Activated B cell treated with CpG ODN at 0.5 μM for 24 hours (primary cell): ENCODE measurements around the gene TRIM29. TPM values are rescaled to one million over a fixed set of nuclear protein-coding genes. Genes with fewer than 3 reads are reported as not detected.

Experiments used
- ATAC-seq: fragments of 200-7000 bp; cut with Tn5 transposase; one replicate; pipeline ENCODE4 v1.10.0; 2021; ENCODE audit warnings: low read depth, mild to moderate bottlenecking, moderate library complexity
- CTCF ChIA-PET: fragments of 350-600 bp; sonication (Branson Sonifier 250); formaldehyde crosslinking; loops from one replicate; lab custom pipeline; 2021; ENCODE audit warnings: antibody characterized with exemption; lab: Charles Lee
- POLR2A ChIA-PET: fragments of 350-600 bp; sonication (Branson Sonifier 250); formaldehyde crosslinking; loops from one replicate; lab custom pipeline; 2021; ENCODE audit warnings: antibody characterized with exemption; lab: Charles Lee
- DNase-seq: peaks from one replicate; pipeline ENCODE4 v3.0.0; 2022
- H3K27ac Mint-ChIP-seq: one replicate; pipeline ENCODE4 v1.8.0; 2020; ENCODE audit warnings: mixed read lengths
- H3K27me3 Mint-ChIP-seq: one replicate; pipeline ENCODE4 v1.8.0; 2021; ENCODE audit warnings: mixed read lengths
- H3K36me3 Mint-ChIP-seq: one replicate; pipeline ENCODE4 v1.8.0; 2021; ENCODE audit warnings: low read depth, mixed read lengths
- H3K4me1 Mint-ChIP-seq: one replicate; pipeline ENCODE4 v1.8.0; 2021; ENCODE audit warnings: mixed read lengths
- H3K4me3 Mint-ChIP-seq: one replicate; pipeline ENCODE4 v1.8.0; 2020; ENCODE audit warnings: mild to moderate bottlenecking, mixed read lengths
- H3K9me3 Mint-ChIP-seq: one replicate; pipeline ENCODE4 v1.8.0; 2020; ENCODE audit warnings: mixed read lengths
- intact Hi-C: fragments of 100-400 bp; cut with micrococcal nuclease; formaldehyde crosslinking; loops from one replicate; pipeline ENCODE4 v1.15.1; 2024
- total RNA-seq: library from RNA; stranded (reverse); gene quantifications from 2 replicates; pipeline ENCODE4 v1.2.3, GENCODE V29; 2022
- TF ChIP-seq, protein P1 (sequence below): fragments of 200-600 bp; IDR thresholded peaks from one replicate; pipeline ENCODE4 v1.8.0; 2022; ENCODE audit warnings: antibody characterized with exemption, mild to moderate bottlenecking

TRIM29 gene
- total RNA-seq, 1 donor from 2014 or later: not detected

DNA sequence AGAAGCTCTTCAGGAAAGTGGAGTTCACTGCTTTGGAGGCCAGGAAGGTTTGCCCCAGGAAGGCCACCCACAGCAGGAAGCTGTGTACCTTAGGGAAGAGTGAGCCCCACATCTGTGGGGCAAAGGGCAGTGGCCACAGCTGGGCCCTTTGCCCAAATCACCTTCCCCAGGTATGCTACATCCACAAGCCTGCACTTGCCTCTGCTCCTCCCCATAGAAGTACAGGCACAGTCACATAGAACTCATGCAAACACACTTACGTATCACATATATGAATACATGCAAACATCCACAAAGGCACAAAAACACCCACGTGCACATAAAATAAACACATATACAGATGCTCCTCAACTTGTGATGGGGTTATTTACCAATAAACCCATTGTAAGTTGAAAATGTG, 2.1 kb downstream of the TRIM29 start:
- H3K36me3 Mint-ChIP-seq: no peaks in the 10 kb centered on the region
- no peaks in the 10 kb centered on the region for H3K4me1 Mint-ChIP-seq
- CTCF ChIA-PET: no interaction called here
- TF ChIP-seq, protein P1, sequence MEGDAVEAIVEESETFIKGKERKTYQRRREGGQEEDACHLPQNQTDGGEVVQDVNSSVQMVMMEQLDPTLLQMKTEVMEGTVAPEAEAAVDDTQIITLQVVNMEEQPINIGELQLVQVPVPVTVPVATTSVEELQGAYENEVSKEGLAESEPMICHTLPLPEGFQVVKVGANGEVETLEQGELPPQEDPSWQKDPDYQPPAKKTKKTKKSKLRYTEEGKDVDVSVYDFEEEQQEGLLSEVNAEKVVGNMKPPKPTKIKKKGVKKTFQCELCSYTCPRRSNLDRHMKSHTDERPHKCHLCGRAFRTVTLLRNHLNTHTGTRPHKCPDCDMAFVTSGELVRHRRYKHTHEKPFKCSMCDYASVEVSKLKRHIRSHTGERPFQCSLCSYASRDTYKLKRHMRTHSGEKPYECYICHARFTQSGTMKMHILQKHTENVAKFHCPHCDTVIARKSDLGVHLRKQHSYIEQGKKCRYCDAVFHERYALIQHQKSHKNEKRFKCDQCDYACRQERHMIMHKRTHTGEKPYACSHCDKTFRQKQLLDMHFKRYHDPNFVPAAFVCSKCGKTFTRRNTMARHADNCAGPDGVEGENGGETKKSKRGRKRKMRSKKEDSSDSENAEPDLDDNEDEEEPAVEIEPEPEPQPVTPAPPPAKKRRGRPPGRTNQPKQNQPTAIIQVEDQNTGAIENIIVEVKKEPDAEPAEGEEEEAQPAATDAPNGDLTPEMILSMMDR: no peak
- H3K27me3 Mint-ChIP-seq: peaks cover 13% of the 10 kb centered on the region
- H3K9me3 Mint-ChIP-seq: no peaks in the 10 kb centered on the region
- intact Hi-C loops: no loop called here
- DNase-seq: no peak
- H3K27ac Mint-ChIP-seq: no peak overlapping the region
- POLR2A ChIA-PET: no interaction called here
- H3K4me3 Mint-ChIP-seq: no peak overlapping the region
- ATAC-seq: no peak

DNA sequence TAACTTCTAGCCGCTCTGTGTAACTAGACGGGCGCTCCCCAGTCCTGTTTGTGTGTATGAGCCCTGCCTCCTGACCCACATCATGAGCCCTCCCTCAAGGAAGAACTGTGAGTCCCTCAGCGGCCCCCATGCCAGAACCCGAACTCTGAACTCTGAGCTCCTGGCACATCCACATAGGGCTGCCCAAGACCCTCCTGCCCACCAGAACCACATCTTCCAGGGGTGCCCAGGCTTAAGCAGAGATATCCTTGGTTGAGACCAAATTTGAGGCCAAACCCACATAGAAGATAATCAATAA, 3.0 kb downstream of the TRIM29 start:
- DNase-seq: no peak
- no peak overlapping the region for H3K27ac Mint-ChIP-seq

DNA sequence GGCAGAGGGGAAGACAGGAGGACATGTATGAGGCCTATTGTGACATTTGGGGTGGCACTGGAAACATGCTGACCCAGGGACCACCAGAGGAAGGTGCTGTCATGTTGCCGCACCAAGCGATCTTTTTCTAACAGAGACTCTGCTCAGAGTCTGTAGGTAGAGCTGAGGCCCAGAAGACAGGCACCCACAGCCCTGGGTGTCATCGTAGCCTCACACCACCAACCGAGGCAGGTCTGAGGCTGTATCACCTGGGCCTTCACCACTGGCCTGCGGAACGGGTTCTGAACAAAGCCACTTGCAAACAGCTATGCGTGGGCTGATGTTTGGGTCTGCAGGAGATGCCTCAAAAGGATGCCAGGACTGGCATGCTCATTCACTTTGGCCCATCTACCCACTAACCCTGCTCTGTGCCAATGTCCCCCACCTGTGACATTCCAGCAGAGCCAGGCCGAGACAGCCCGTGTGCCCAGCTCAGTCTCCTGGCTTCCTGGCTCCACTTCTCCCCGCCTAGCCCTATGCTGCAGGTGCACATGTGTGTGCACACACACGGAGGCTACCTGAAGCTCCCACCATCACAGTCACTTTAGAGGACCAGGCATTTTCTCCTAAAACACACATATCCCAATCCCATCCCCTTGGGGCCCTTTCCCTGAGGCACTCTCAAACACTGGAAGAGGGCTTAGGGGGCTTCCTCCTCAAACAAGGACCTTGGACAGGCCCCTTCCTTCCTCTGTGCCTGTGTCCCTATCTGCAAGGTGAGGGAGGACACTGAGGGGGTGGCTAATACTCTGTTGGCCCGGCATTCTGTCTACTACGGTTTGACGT, 3.6 kb downstream of the TRIM29 start:
- Mint-ChIP-seq H3K4me3 (no peak overlapping the region), H3K9me3 (no peaks in the 10 kb centered on the region), H3K36me3 (no peaks in the 10 kb centered on the region), H3K27me3 (peaks cover 7% of the 10 kb centered on the region), H3K27ac (no peak overlapping the region), H3K4me1 (no peaks in the 10 kb centered on the region)
- DNase-seq: no peak
- ChIA-PET POLR2A (no interaction called here), CTCF (no interaction called here)
- ATAC-seq: no peak
- TF ChIP-seq, protein P1: no peak
- intact Hi-C loops: no loop called here

More for the DNA sequence above, 3.0 kb downstream of the TRIM29 start:
- no peak overlapping the region for H3K4me3 Mint-ChIP-seq
- ChIA-PET POLR2A (no interaction called here), CTCF (no interaction called here)
- H3K27me3 Mint-ChIP-seq: peaks cover 11% of the 10 kb centered on the region
- H3K4me1 Mint-ChIP-seq: no peaks in the 10 kb centered on the region
- intact Hi-C loops: no loop called here
- H3K36me3 Mint-ChIP-seq: no peaks in the 10 kb centered on the region
- ATAC-seq: no peak
- TF ChIP-seq, protein P1: no peak
- no peaks in the 10 kb centered on the region for H3K9me3 Mint-ChIP-seq

DNA sequence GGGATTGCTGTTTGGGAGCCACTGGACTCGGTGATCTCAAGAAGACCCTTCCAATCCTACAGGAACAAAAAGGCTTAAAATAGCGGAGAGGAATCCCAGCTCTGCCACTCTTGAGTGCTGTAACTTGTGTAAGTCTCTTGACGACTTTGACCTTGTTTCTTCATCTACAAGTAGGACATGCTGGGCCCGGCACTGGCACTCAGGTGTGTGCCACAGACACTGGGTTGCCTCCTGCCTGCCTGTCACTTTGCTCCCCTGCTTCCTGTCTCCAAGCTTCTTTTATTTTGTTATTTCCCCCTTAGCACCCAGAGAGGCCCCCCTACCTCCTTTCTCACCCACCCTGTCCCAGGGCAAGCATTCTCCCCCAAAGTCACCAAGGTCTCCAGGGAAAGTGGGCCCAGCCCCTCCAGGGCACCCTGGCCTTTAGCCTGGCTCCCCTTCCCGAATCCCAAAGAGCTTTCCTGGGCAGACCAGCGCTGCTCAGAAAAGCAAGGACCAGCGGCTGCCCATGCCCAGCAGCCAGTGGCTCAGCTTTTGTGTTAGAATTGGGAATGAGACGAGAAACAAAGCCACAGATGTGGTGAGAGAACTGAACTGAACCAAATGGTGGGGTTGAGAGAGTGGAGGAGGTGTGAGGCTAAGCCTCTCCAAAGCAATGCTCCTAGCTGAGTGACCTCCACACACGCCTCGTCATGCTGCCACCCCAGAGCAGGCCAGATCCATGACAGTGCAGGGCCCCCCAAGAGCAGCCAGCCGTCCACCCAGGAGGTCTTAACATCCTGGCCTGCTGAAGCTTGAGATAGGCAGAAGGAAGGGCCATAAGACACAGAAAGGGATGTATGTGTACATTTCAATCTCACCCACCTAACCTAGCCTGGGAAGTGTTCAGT, 4.5 kb downstream of the TRIM29 start:
- Mint-ChIP-seq H3K4me1 (no peaks in the 10 kb centered on the region), H3K36me3 (no peaks in the 10 kb centered on the region), H3K27me3 (peaks cover 4% of the 10 kb centered on the region), H3K9me3 (no peaks in the 10 kb centered on the region), H3K27ac (no peak overlapping the region), H3K4me3 (no peak overlapping the region)
- ChIA-PET CTCF (no interaction called here), POLR2A (no interaction called here)
- DNase-seq (no peak), ATAC-seq (no peak)
- TF ChIP-seq, protein P1: no peak
- intact Hi-C loops: no loop called here

DNA sequence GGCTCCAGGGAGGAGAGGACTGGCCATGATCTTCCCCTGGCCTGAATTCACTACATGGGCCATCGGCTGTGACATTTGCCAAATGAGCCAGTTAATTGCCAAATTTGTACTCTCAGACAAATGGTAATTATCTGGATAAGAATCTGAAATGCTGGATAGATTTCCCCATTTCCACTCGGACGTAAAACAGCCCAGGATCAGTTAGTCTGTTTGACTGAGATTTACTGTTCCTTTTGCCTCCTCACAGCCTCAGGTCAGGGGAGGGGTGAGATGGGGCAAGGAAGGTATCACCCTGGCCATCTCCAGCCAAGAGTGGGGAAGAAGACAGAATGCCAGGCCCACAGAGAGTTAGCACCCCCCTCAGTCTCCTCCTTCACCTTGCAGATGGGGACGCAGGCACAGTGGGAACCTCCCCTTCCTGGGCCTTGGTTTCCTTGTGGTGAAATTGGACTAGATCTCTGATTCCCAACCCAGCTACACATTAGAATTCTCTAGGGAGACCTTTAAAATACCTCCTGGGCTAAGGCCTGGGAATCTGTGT, 5.2 kb downstream of the TRIM29 start:
- intact Hi-C loops: no loop called here
- Mint-ChIP-seq H3K27me3 (peaks cover 4% of the 10 kb centered on the region), H3K9me3 (no peaks in the 10 kb centered on the region), H3K4me1 (no peaks in the 10 kb centered on the region), H3K4me3 (no peak overlapping the region), H3K27ac (no peak overlapping the region), H3K36me3 (no peaks in the 10 kb centered on the region)
- CTCF ChIA-PET: no interaction called here
- POLR2A ChIA-PET: no interaction called here
- TF ChIP-seq, protein P1: no peak
- no peak for ATAC-seq
- no peak for DNase-seq
